NCI-H2171 (cell line): ENCODE measurements around the gene PRRX2.
A peak's percentile ranks its signal among the peaks of the same experiment; 100 is the strongest.

Experiments
- DNase-seq: peaks from one replicate; lab custom pipeline; 2025; lab: John Stamatoyannopoulos, UW

The PRRX2 gene

DNA sequence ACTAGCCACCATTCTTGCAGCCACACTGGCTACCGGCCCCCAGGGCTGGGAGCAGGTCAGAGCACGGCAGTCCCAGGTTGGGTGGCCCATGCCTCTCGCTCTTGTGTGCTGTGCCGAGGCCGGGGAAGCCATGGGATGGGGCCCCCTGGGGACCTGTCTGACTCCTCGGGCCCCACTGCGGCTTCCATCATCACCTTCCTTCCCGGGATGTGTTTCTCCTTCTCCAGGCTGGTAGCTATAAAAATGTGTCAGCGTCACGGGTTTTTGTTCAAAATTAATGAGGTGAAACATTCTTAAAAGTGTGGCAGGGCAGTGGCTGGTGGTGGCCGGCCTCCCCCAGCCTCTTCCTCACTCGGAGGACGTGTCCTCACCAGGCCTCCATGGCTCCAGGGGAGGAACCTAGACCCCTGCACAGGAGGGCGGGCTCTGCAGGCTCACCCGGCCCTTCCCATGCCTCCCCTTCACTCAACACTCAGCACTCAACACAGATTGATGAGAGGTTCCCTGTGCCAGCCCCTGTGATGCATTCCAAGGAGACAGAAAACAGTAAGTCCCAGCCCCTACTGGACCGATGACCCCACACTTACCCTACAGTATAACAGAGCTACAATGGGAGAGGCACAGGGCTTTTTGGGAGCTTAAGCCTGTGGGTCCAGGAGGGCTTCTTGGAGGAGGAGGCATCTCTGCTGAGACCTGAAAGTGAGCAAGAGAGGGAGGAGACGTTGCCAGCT is 44.2 kb downstream of the PRRX2 start:
- DNase-seq, result no peak

DNA sequence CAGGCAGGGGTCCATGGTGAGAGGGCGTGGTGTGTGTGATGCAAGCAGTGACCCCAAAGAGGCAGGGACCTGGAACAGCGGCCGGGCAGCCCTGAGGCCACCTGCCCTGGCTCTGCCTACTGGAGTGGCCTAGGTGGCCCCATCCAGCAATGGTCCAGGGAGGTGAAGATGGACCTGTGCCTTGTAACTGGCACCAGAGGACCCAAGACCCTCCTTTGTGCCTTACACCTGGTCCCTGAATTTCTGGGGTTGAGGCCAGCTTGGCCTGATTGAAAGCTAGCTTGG is 44.7 kb downstream of the PRRX2 start:
- no peak for DNase-seq

DNA sequence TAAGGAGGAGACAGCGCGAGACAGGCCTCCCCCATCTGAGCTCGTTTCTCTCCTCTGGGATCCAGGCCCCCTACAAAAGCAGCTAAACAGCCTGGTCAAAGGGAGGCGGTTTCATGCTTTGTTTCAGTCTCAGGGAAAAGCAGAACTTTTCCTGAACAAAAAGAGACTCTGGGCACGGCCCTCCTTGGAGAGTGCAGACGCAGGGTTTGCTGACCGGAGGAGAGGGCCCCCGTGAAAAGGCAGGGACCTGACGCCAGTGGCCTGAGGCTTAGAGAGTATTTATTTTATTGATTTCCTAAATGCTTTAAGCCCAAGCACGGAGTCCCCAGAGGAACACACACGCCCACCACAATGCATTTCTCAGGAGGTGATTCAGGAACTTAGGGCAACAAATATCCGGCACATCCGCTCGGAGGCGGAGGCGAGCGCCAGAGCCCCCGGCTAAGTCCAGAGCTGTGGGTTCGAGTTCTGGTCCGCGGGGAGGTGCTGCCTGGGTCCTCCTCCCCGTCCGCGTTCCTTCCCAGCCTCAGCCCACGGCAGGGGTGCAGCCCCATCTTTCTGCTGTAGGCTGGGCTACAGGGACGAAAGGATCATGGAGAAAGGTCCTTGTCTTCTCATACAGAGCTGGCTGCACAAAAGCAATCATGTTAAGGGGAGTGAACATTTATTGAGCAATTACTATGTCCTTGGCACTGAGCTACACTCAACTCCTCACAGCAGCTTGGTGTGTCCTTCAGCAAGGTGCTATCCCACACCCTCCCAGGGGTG is 47.4 kb downstream of the PRRX2 start:
- DNase-seq, result no peak

DNA sequence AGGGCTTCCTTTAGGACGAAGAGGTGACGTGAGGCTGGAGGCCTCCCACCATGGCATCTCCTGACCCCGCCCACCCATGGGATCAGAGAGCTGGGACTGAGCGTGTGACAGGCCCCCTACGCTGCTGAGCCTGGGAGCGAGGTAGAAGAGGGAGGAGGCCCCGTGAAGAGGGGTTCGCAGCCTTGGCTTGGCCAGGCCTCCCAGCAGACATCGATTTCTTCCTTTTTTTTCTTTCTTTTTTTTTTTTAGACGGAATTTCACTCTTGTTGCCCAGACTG is 47.9 kb downstream of the PRRX2 start:
- DNase-seq, result no peak

DNA sequence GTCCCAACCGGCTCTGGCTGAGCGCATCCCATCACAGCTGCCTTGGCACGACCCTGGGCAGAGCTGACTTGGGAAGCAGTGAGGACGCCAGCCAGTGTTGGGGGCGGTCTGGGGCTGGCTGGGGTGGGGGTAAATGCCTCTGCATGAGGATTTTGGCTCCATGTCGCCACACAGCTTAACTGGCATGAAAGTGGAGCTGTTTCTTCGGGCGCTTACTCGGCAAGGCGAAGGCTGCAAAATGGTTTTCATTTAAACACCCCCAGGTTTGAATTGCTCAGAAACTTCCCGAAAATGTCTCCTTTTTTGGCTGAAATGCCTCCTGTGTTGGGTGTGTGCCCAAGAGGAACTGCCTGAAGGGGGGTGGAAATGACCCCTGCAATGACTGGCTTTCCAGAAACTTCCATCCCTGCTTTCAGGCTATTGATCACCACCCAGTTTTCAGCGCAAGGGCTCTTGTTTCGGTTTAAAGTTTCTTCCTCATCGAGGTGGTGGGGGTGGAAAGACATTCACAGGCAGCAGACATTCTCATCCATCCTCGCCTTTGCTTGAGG is 49.1 kb downstream of the PRRX2 start:
- no peak for DNase-seq

DNA sequence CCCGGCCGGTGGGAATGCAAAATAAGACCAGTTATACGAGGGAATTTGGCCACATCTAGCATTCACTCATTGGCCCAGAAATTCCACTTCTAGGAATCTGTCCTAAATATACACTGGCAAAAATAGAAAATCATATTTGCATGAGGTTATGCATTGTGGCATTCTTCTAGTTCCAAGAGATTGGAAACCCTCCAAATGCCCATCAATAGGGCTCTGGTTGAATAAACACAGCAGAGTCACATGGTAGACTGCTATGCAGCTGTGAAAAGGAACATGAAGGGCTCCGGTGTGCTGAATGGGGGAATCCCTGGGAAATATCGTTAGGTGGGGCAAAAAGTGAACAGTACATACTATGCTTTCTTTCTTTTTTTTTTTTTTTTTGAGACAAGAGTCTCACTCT is 50.6 kb downstream of the PRRX2 start:
- DNase-seq, result no peak

DNA sequence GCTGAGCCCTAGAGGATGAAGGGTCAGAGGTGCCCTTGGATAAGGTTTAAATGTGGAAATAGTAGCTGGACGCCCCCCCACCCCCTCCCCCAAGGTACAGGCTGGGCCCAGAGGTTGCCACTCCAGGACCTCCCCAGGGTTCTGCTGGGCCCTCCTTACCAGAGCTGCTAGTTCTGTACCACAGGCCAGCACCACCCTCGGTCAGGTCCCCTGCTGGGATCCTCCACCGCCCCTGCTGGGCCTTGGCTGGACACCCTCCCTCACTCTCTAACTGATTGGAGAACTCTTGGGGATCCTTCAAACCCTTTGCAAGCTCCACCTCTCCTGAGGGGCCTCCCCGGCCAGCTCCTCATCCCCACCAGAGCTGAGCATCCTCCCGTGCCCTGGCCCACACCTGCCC is 52.5 kb downstream of the PRRX2 start:
- no peak for DNase-seq

DNA sequence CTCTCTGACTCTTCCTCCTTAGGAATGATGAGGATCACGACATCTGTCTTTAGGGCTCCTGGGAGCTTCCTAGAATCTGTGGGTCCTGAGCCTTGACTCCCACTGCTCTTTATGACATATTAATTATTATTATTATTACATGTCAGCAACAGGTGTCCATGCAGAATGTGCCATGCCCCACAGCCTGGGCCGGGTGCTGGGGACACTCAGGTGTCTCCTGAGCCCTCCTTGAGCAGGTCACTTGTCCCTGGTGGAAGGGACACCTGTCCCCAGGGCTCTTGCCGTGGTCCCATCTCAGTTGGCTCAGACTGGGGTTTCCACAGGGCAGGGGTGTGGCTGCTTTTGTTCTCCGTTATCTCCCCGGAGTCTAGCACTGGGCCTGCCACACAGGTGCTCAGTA is 53.2 kb downstream of the PRRX2 start:
- no peak for DNase-seq

DNA sequence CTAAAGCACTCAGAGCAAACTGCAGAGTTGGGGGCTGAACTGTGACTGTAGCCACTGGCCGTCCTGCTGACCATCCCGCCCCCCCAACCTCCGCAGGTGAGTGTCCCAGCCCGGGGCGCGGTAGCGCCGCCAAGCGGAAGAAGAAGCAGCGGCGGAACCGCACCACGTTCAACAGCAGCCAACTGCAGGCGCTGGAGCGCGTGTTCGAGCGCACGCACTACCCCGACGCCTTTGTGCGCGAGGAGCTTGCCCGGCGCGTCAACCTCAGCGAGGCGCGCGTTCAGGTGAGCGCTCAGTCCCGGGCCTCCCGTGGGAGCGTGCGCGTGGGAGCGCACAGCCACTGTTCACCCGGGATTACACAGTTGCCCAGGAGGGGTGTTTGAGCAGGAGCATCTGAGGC is 53.7 kb downstream of the PRRX2 start:
- no peak for DNase-seq

DNA sequence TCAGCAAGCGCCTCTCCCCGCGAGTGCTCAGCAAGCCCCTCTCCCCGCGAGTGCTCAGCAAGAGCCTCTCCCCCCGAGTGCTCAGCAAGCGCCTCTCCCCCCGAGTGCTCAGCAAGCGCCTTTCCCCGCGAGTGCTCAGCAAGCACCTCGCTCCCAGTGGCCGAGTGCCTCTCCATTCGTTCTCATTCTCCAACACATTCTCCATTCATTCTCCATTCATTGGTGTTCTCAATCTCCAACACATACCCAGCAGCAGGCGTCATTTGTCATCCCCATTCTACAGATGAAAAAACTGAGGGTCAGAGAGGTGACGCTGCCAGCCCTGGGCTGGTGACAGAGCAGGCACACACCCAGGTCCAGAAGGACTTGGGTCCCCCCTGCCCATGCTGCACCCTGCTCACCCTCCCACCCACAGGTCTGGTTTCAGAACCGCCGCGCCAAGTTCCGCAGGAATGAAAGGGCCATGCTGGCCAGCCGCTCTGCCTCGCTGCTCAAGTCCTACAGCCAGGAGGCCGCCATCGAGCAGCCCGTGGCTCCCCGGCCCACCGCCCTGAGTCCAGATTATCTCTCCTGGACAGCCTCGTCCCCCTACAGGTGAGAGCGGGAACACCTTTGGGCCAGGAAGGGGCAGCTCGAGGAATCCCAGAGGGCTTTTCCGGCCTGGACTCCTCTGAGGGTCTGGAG is 54.9 kb downstream of the PRRX2 start:
- no peak for DNase-seq

DNA sequence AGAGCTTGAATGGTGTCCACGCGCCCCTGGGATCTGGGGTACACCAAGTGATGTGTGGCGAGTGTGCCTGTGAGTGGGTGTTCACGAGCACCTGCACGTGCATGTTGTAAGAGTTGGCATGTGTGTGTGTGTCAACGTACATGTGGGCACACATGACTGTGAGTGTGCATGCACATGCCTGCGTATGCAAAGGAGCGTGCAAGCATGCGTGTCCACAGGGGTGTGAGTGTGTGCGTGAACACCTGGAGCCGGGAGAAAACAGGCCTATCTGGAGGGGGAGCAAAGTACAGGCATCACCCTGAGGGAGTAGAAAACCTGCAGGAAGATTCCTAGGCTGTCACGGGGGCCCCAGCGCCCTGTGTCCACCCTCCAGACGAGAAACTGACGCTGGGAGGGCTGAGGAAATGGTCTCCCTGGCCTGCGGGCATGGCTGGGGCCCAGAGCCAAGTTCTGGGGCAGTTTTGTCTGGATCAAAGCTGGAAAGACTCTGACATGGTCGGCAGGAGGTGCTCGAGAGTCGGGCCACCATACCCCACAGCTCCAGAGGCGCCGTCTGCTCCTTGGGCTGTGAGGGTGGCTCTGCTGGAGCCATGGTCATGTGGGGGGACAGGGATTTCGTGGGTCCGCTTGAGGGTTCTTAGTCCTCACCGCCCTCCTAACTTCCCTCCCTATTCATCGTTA is 55.6 kb downstream of the PRRX2 start:
- no peak for DNase-seq

DNA sequence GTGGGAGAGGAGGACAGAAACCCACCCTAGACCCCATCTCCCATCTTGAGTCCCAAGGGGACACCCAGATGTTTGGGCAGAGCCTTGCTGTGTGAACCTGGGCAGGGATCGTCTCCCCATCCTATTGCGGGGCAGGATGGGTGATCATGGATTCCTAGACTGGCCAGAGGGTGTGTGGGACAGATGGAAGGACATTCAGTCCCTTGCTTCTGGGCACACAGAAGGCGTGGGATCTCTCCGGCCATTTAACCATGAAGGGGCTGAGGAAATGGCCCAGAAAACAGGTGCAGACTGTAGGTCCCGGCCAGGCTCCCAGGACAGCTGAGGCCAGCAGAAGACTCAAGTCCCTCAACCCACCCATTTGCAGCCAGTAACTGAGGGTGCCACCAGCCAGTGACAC is 57.5 kb downstream of the PRRX2 start:
- no peak for DNase-seq

DNA sequence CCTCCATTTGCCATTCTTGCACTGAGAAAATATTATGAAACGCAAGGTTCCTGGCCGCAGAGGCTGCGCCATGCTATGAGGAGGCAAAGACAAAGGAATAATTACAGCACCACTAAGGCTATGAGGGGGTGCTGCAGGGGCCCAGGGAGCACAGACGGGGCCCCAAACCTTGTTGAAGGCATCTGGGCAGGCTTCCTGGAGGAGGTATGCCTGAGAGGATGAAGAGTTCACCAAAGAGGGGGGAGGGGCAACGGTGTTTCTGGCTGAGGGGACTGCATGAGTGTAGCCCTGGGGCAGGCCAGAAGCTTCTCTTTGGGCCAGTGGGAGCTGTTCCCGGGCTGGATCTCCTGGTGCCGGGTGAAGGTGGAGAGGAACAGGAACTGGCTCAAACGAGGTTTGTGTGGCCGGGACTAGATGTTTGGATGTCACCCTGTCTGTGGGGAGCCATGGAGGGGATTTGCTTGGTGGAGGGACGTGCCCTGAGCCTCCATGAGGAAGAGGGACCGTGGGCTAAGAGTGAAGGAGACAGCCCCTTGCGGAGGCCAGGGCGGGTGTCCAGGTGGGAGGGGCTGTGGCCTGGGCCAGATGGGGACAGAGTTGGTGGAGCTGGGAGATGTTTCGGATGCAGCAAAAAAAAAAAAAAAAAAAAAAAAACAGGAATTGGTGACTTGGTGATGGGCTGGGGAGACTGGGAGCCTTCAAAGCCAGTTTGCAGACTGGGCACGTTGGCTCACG is 59.2 kb downstream of the PRRX2 start:
- no peak for DNase-seq

DNA sequence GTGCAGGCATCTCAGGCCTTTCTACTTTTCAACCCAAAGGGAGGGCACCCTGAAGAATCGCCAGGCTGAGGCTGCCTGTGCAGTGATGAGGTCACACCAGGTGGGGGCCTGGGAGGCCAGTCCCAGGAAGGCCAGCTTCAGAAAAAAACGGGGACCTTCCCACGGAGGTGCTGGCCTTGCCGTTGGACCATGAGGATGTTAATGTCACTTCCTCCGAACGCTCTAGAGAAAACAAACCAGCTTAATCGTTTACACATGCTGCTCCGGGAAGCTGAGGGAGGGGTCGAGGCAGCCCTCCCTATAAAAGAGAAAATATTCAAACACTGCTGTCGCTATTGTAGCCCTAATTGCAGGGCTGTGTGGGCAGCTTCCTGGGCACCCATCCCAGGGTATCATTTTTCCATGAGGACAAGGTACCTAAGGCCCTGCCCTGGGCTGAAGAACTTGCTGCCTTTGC is 60.4 kb downstream of the PRRX2 start:
- DNase-seq, result no peak

DNA sequence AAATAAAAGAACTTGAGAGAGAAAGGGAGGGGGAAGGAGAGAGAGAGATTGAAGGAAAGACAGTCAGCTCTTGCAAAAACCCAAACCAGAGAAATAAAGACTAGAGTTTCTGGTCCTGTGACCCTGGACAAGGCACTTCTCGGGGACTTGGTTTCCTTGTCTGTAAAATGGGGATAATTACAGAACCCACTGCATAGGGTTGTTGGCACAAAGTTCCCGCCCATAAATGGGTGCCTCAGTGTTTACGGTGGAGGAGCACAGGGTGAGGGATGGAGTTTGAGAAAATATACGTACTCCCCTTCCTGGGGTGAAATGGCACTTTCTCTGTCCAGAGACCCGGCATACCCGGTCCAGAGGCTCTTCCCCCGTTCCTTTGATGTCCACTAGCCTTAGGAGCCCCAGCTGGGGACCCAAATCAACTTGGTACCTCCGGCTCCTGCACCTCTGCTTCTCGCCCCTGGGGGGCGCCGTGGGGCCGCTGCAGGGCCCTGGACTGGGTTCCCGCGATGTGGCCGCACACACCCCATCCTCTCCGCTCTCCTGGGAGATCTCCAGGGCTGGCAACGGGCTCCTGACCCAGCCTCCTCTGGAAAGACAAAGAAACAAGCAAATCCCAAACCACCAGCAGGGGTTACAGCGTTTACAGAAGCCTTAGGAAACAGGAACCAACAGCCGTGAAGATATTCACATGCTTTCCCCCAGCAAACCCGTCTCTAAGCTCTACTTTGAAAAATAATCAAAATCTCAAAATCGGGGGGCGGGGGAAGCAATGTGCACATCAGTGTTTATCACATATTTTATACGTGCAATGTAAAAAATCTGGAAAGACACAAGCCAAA is 61.1 kb downstream of the PRRX2 start:
- DNase-seq, result peak; percentile 93

DNA sequence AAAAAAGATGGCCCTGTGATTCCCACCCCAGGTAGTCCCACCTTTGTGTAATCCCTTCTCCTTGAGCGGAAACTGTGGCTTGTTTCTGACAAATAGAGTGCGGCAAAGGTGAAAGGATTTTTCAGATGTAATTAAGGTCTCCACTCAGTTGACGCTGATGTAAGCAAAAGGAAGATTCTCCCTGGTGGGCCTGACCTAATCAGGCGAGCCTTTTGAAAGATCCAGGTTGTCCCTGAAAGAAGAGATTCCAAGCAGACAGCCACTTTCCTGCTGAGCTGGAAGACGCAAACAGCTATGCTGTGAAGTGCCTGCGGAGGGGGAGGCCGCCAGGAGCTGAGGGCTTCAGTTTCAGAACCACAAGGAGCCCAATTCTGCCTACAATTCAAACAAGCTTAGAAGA is 63.3 kb downstream of the PRRX2 start:
- no peak for DNase-seq

DNA sequence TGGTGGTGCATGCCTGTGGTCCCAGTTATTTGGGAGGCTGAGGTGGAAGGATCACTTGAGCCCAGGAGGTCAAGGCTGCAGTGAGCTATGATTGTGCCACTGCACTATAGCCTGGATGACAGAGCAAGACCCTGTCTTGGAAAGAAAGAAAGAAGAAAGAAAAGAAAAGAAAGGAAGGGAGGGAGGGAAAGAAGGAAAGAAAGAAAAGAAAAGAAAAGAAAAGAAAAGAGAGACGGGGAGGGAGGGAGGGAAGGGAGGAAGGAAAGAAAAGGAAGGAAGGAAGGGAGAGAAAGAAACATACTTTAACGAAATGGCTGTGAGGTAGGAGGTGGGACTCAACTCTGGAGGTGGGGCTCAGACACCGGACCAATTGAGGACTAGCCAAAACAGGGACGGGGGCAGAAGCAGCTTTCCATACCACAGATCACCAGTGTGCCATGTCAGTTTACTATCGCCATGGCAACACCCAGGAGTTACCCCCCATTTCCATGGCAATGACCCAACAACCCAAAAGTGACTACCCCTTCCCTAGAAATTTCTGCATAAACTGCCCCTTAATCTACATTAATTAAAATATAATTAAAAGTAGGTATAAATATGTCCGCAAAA is 66.1 kb downstream of the PRRX2 start:
- DNase-seq, result no peak

DNA sequence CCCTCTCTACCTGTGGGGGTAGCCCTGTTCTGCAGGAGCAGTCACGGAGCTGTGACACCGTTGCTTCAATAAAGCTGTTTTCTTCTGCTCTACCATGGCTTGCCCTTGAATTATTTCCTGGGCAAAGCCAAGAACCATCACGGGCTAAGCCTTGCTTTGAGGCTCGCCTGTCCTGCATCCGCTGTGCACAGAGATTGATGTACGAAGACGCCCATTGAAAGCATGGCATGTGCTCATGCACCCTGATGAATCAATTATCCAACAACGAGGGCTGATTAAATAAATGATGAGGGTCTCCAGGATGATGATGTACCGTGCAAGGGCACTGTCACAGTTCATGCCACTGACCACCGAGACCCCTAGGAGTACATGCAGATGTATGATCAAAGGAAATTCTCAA is 66.7 kb downstream of the PRRX2 start:
- no peak for DNase-seq

DNA sequence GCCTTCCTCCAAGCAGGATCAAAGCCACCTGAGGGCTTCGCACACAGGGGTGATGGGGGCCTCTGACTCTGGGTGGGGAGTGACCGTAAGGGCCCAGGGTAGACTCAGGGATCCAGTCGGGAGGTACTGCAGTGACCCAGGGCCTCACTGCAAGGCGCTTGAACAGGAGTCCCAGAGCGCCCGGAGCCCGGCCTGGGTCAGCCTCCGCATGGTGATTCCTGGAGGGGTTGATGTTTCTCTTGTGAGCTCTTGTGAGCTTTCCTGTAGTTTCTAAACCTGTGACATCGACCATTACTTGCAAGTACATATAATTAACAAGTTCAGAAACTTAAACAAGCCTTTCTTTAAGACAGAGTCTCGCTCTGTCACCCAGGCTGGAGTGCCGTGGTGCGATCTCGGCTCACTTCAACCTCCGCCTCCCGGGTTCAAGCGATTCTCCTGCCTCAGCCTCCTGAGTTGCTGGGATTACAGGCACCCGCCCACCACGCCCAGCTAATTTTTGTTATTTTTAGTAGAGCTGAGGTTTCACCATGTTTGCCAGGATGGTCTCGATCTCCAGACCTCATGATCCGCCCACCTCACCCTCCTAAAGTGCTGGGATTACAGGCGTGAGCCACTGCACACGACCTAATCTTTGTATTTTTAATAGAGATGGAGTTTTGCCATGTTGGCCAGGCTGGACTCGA is 67.6 kb downstream of the PRRX2 start:
- no peak for DNase-seq

DNA sequence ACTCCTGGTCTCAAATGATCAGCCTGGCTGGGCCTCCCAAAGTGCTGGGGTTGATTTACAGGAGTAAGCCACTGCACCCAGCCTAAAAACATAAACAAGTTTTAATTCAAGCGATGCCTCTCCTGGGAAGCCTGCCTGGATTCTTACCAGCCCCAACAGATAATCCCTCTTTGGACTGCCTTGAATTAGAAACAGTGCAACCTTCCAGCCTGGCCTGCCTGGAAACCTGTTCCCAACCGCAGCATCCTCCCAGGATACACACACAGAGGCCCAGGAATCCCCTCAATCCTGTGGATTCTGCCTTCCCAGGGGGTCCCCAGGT is 68.1 kb downstream of the PRRX2 start:
- DNase-seq, result no peak
